ENCODE data around the gene SNX27. TPM values are rescaled to one million over a fixed set of nuclear protein-coding genes. Genes with fewer than 3 reads are reported as not detected.

The SNX27 gene
- polyA plus RNA-seq, 3 donors: 40.1 to 57.1 (median 47.6) TPM

DNA sequence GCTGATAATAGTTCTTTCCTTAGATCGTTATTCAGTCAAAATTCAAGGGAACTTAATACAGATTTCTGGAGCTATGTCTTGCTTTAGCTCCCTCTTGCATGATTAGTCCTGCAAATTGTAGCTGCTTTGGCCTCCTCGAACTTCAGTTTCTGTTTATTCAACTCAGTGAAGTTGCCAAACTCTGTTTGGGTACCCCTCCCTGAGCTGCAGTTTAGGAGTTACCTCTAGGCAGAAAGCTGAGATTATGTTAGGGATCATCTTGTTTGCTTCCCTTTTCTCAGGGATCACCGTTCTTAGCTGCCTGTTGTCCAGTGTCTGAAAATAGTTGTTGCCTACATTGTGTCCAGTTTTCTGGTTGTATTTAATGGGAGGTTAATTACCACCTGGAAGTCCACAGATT, 43.5 kb downstream of the SNX27 start:
- H3K9ac ChIP-seq (ENCODE audit: insufficient read depth, low read length, poor library complexity, severe bottlenecking): peak overlapping the region; percentile 19
- Mint-ChIP-seq H3K4me3 (peak overlapping the region; percentile 17 to 67), H3K36me3 (peaks cover 36 to 53% of the 10 kb centered on the region in 2 donors), H3K4me1 (peaks cover 52% of the 10 kb centered on the region), H3K27ac (peak overlapping the region; percentile 72 to 96 (median 93)), H3K27me3 (ENCODE audit: low read depth in 3 of 3) (no peaks in the 10 kb centered on the region), H3K9me3 (peaks cover 0 to 2% (median 0%) of the 10 kb centered on the region in 7 donors)
- peaks cover 41 to 50% of the 10 kb centered on the region in 2 donors for H3K4me1 ChIP-seq (ENCODE audit: control insufficient read depth in 1 of 2, insufficient read depth in 2 of 2, low read length in 2 of 2)
- no peaks in the 10 kb centered on the region for H3K27me3 ChIP-seq (ENCODE audit: control insufficient read depth in 2 of 2, insufficient read depth in 2 of 2, low read length in 2 of 2)
- H3K36me3 ChIP-seq (replicated peaks in 1 of 2; ENCODE audit: control insufficient read depth in 1 of 2, insufficient read depth in 2 of 2, low read length in 2 of 2): peaks cover 25 to 34% of the 10 kb centered on the region in 2 donors
- no peaks in the 10 kb centered on the region for H4K20me1 ChIP-seq (ENCODE audit: insufficient read depth, low read length)
- H3K79me2 ChIP-seq (ENCODE audit: insufficient read depth, low read length): peaks cover 74% of the 10 kb centered on the region
- 22% methylated on average over 3 of the region's 3 CpGs for WGBS (ENCODE audit: insufficient coverage)
- peak overlapping the region in 1 of 3 experiments; percentile 57 for H3K4me3 ChIP-seq (replicated peaks in 1 of 3; ENCODE audit: low read depth in 2 of 3, low read length in 3 of 3)
- no peak for TF ChIP-seq CTCF (IDR thresholded peaks at IDR 0.05)
- H3K27ac ChIP-seq (ENCODE audit: low read depth in 1 of 2, low read length in 2 of 2): peak overlapping the region in 1 of 2 donors; percentile 84
- DNase-seq: peak; percentile 20 to 54 (median 25)
- no peak overlapping the region for H2AFZ ChIP-seq (ENCODE audit: insufficient read depth, low read depth, low read length, poor library complexity, severe bottlenecking)
- intact Hi-C loops (cut with micrococcal nuclease): no loop called here
- H3K4me2 ChIP-seq (replicated peaks; ENCODE audit: extremely low read depth, low read length, poor library complexity, severe bottlenecking): peak overlapping the region; percentile 72
- no peaks in the 10 kb centered on the region for H3K9me3 ChIP-seq (replicated peaks in 1 of 2; ENCODE audit: control insufficient read depth in 1 of 2, insufficient read depth in 1 of 2, low read length in 2 of 2)

DNA sequence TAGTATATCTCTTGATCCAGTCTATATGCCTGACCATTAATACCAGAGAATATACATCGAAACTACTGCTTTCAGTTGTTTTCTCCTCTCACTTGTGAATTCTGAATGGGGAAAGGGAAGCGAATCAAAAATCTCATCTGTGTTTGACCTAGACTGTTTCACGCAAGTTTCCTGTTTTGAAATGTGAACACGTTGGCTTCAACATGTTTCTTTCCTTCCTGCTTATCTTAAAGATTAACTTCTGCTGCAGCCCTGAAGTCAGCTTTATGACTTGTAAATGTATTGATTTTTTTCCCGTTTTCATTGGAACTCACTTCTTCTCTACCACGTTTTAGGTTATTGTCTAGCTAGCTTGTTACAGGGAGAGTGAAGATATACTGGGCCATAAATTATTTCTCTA, 49.9 kb downstream of the SNX27 start:
- peaks cover 30 to 45% of the 10 kb centered on the region in 2 donors for H3K4me1 ChIP-seq (ENCODE audit: control insufficient read depth in 1 of 2, insufficient read depth in 2 of 2, low read length in 2 of 2)
- Mint-ChIP-seq H3K36me3 (peaks cover 53 to 74% of the 10 kb centered on the region in 2 donors), H3K27me3 (ENCODE audit: low read depth in 3 of 3) (no peaks in the 10 kb centered on the region), H3K9me3 (peaks cover 0 to 4% (median 0%) of the 10 kb centered on the region in 7 donors), H3K4me1 (peaks cover 49% of the 10 kb centered on the region), H3K27ac (peak overlapping the region; percentile 82 to 94 (median 91)), H3K4me3 (peak overlapping the region; percentile 69 to 90)
- no peaks in the 10 kb centered on the region for H3K9me3 ChIP-seq (replicated peaks in 1 of 2; ENCODE audit: control insufficient read depth in 1 of 2, insufficient read depth in 1 of 2, low read length in 2 of 2)
- peaks cover 84% of the 10 kb centered on the region for H3K79me2 ChIP-seq (ENCODE audit: insufficient read depth, low read length)
- no peaks in the 10 kb centered on the region for H3K27me3 ChIP-seq (ENCODE audit: control insufficient read depth in 2 of 2, insufficient read depth in 2 of 2, low read length in 2 of 2)
- intact Hi-C loops (cut with micrococcal nuclease): no loop called here
- H3K4me2 ChIP-seq (replicated peaks; ENCODE audit: extremely low read depth, low read length, poor library complexity, severe bottlenecking): peak overlapping the region; percentile 61
- peak overlapping the region; percentile 70 to 78 for H3K27ac ChIP-seq (ENCODE audit: low read depth in 1 of 2, low read length in 2 of 2)
- no peaks in the 10 kb centered on the region for H4K20me1 ChIP-seq (ENCODE audit: insufficient read depth, low read length)
- no peak overlapping the region for H3K9ac ChIP-seq (ENCODE audit: insufficient read depth, low read length, poor library complexity, severe bottlenecking)
- peak; percentile 50 to 73 (median 53) for DNase-seq
- H2AFZ ChIP-seq (ENCODE audit: insufficient read depth, low read depth, low read length, poor library complexity, severe bottlenecking): peak overlapping the region; percentile 26
- H3K36me3 ChIP-seq (replicated peaks in 1 of 2; ENCODE audit: control insufficient read depth in 1 of 2, insufficient read depth in 2 of 2, low read length in 2 of 2): peaks cover 42 to 64% of the 10 kb centered on the region in 2 donors
- TF ChIP-seq CTCF (IDR thresholded peaks at IDR 0.05): no peak
- WGBS (ENCODE audit: insufficient coverage): no CpG with 5 or more reads among the region's 6 CpGs
- H3K4me3 ChIP-seq (replicated peaks in 1 of 3; ENCODE audit: low read depth in 2 of 3, low read length in 3 of 3): peak overlapping the region; percentile 6 to 63 (median 22)
